Fibroblast of the aortic adventitia (primary cell): Measurements from ENCODE around the gene KRTAP20-2. TPM values are rescaled to one million over a fixed set of nuclear protein-coding genes. Genes with fewer than 3 reads are reported as not detected.

Experiments
- small RNA-seq: library from RNA; depleted of rRNA; stranded (forward); fragments of <200 nt; gene quantifications from one replicate; pipeline ENCODE3, GENCODE V24; 2012
- total RNA-seq: library from RNA; depleted of rRNA; stranded (reverse); fragments of >200 nt; gene quantifications from 2 replicates; pipeline ENCODE4 v1.2.3, GENCODE V29; 2012; ENCODE audit warnings: low replicate concordance

KRTAP20-2 gene
- total RNA-seq, 1 donor = not detected

Small RNA genes within 50 kb of the gene (small RNA-seq; reads per million reads assigned to genes)
- gene KRTAP20-1 (not detected), gene KRTAP20-3 (not detected), gene KRTAP20-4 (not detected), gene KRTAP22-1 (not detected), gene KRTAP22-2 (not detected)

Other genes with a start within 250 kb of the KRTAP20-2 start
- gene KRTAP13-1, start 239.2 kb upstream of the KRTAP20-2 start, total RNA-seq = not detected in 2 replicates
- not detected in 2 replicates for gene KRTAP13-3, start 209.3 kb upstream of the KRTAP20-2 start, total RNA-seq
- not detected in 2 replicates for gene KRTAP13-4, start 205.0 kb upstream of the KRTAP20-2 start, total RNA-seq
- gene KRTAP15-1, start 194.9 kb upstream of the KRTAP20-2 start, total RNA-seq = not detected in 2 replicates
- not detected in 2 replicates for gene KRTAP19-1, start 154.8 kb upstream of the KRTAP20-2 start, total RNA-seq
- not detected in 2 replicates for gene KRTAP19-2, start 147.8 kb upstream of the KRTAP20-2 start, total RNA-seq
- not detected in 2 replicates for gene KRTAP19-3, start 143.2 kb upstream of the KRTAP20-2 start, total RNA-seq
- not detected in 2 replicates for gene KRTAP19-4, start 138.0 kb upstream of the KRTAP20-2 start, total RNA-seq
- gene KRTAP19-5, start 133.1 kb upstream of the KRTAP20-2 start, total RNA-seq = not detected in 2 replicates
- not detected in 2 replicates for gene KRTAP19-6, start 93.3 kb upstream of the KRTAP20-2 start, total RNA-seq
- gene KRTAP19-7, start 73.9 kb upstream of the KRTAP20-2 start, total RNA-seq = not detected in 2 replicates
- gene KRTAP22-2, start 44.8 kb upstream of the KRTAP20-2 start, total RNA-seq = not detected in 2 replicates
- gene KRTAP6-3, start 42.8 kb upstream of the KRTAP20-2 start, total RNA-seq = not detected in 2 replicates
- not detected in 2 replicates for gene KRTAP6-2, start 36.3 kb upstream of the KRTAP20-2 start, total RNA-seq
- not detected in 2 replicates for gene KRTAP22-1, start 34.1 kb upstream of the KRTAP20-2 start, total RNA-seq
- gene KRTAP6-1, start 21.3 kb upstream of the KRTAP20-2 start, total RNA-seq = not detected in 2 replicates
- gene KRTAP20-1, start 18.8 kb upstream of the KRTAP20-2 start, total RNA-seq = not detected in 2 replicates
- not detected in 2 replicates for gene KRTAP20-4, start 14.6 kb upstream of the KRTAP20-2 start, total RNA-seq
- not detected in 2 replicates for gene KRTAP20-3, start 7.7 kb downstream of the KRTAP20-2 start, total RNA-seq
- not detected in 2 replicates for gene KRTAP21-3, start 83.6 kb downstream of the KRTAP20-2 start, total RNA-seq
- gene KRTAP21-2, start 112.1 kb downstream of the KRTAP20-2 start, total RNA-seq = not detected in 2 replicates
- not detected in 2 replicates for gene KRTAP21-1, start 120.2 kb downstream of the KRTAP20-2 start, total RNA-seq
- gene KRTAP8-1, start 178.1 kb downstream of the KRTAP20-2 start, total RNA-seq = not detected in 2 replicates
- not detected in 2 replicates for gene KRTAP7-1, start 194.6 kb downstream of the KRTAP20-2 start, total RNA-seq
- gene KRTAP11-1, start 246.4 kb downstream of the KRTAP20-2 start, total RNA-seq = not detected in 2 replicates